LoVo (cell line): ENCODE data around the gene SNHG17.

Experiments
- DNase-seq: peaks from one replicate; pipeline ENCODE4 v3.0.0-alpha.2; 2016; ENCODE audit warnings: low spot score

The SNHG17 gene

DNA sequence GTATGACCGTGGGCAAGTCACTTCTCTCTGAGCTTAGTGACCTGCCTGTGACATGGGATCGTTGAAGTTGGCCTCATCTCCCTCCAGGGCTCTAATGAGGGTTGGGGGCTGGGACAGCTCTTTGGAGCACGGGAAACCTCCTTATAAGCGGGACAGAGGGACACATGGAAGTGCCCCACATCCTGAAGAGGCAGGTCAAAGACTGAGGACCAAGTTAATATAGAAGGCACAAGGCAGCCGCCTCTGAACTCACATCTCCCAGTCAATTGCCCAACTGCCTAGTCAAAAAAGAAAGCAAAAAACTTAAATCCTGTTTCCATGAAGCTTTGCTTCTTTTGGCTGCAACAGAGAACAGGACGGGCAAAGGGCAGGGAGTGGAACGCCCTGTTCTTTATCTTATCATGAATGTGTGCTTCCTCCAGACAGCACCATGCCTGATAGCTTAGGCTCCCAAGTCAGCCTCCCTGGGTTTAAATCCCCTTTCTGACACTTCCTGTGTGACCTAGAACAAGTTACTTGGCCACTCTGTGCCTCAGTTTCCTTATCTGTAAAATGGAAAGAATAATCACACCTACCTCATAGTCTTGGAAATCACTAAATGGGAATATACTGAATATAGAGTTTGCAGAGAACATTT lies 61.8 kb downstream of the SNHG17 start:
- DNase-seq, result no peak

GRCh38 chr20:38372806-38373205 lies 62.3 kb downstream of the SNHG17 start:
- DNase-seq, result no peak
